Measurements from ENCODE around the gene TMEM63C. TPM values are rescaled to one million over a fixed set of nuclear protein-coding genes. Genes with fewer than 3 reads are reported as not detected.

Gene TMEM63C
- total RNA-seq, 1 experiment from 2014 or later: 0.13 TPM

DNA sequence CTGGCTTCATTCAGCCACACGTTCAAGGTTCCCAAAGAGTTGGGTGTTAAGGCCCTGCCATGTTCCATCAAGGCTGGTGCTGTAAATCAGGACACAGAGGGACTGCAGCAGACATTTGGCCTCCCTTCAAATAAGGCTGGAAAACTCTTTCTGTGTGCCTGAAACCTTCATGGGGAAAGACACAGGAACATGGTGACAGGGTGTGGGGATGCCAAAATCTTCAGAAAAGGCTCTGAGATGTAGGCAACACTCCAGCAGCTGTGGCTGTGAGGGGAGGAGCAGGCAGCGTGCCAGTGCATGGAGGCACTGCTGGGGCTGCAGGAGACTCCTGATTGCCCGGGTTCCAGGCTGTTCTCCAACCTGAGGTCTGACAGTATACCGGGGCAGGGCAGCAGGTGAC lies 124.1 kb downstream of the TMEM63C start:
- TF ChIP-seq EZH2 (IDR thresholded peaks at IDR 0.05; ENCODE audit: borderline replicate concordance, low read depth, low read length, poor library complexity, severe bottlenecking): no peak
- TF ChIP-seq, protein P1, sequence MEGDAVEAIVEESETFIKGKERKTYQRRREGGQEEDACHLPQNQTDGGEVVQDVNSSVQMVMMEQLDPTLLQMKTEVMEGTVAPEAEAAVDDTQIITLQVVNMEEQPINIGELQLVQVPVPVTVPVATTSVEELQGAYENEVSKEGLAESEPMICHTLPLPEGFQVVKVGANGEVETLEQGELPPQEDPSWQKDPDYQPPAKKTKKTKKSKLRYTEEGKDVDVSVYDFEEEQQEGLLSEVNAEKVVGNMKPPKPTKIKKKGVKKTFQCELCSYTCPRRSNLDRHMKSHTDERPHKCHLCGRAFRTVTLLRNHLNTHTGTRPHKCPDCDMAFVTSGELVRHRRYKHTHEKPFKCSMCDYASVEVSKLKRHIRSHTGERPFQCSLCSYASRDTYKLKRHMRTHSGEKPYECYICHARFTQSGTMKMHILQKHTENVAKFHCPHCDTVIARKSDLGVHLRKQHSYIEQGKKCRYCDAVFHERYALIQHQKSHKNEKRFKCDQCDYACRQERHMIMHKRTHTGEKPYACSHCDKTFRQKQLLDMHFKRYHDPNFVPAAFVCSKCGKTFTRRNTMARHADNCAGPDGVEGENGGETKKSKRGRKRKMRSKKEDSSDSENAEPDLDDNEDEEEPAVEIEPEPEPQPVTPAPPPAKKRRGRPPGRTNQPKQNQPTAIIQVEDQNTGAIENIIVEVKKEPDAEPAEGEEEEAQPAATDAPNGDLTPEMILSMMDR (conservative IDR thresholded peaks at IDR 0.05; ENCODE audit: low read depth, low read length): no peak
- DNase-seq (ENCODE audit: low spot score): no peak
- BruUV-seq (replicated peaks): no TSS peak
- Histone ChIP-seq H3K4me3 (ENCODE audit: low read depth, low read length, poor library complexity, severe bottlenecking) (no peak overlapping the region), H3K9me3 (ENCODE audit: low read depth, low read length, poor library complexity, severe bottlenecking) (no peaks in the 10 kb centered on the region), H3K27ac (ENCODE audit: low read depth, low read length, poor library complexity, severe bottlenecking) (no peak overlapping the region), H3K36me3 (ENCODE audit: insufficient read depth, low read length, poor library complexity, severe bottlenecking) (no peaks in the 10 kb centered on the region), H3K4me1 (ENCODE audit: insufficient read depth, low read length, poor library complexity, severe bottlenecking) (no peaks in the 10 kb centered on the region), H3K27me3 (replicated peaks; ENCODE audit: insufficient read depth, low read depth, low read length, poor library complexity) (no peaks in the 10 kb centered on the region)
- intact Hi-C loops (cut with micrococcal nuclease; ENCODE audit: unreplicated experiment): no loop called here
- POLR2A ChIA-PET (ENCODE audit: low non-redundant PET): no interaction called here
- CTCF ChIA-PET: no interaction called here

DNA sequence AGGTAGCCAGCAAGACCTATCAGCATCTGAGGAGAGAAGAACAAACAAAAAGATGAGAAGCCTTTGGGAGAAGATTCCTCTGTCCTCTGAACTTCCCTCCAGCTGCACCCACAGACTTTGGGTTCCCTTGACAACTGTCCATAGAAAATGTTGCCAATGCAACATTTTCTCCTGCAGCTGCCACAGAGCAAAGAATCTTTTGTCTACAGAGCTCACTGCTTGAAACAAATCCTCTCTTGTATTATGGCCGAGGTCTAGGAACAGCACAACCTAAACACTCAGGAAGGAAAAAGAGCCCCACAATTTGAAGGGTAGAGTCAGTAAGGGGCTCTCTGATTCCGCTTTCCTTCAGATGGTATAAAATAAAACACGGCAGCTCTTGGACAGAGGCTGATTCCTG lies 124.8 kb downstream of the TMEM63C start:
- ChIA-PET CTCF (no interaction called here), POLR2A (ENCODE audit: low non-redundant PET) (no interaction called here)
- Histone ChIP-seq H3K36me3 (ENCODE audit: insufficient read depth, low read length, poor library complexity, severe bottlenecking) (no peaks in the 10 kb centered on the region), H3K4me1 (ENCODE audit: insufficient read depth, low read length, poor library complexity, severe bottlenecking) (no peaks in the 10 kb centered on the region), H3K9me3 (ENCODE audit: low read depth, low read length, poor library complexity, severe bottlenecking) (no peaks in the 10 kb centered on the region), H3K4me3 (ENCODE audit: low read depth, low read length, poor library complexity, severe bottlenecking) (no peak overlapping the region), H3K27me3 (replicated peaks; ENCODE audit: insufficient read depth, low read depth, low read length, poor library complexity) (no peaks in the 10 kb centered on the region), H3K27ac (ENCODE audit: low read depth, low read length, poor library complexity, severe bottlenecking) (no peak overlapping the region)
- TF ChIP-seq, protein P1 (conservative IDR thresholded peaks at IDR 0.05; ENCODE audit: low read depth, low read length): no peak
- no peak for TF ChIP-seq EZH2 (IDR thresholded peaks at IDR 0.05; ENCODE audit: borderline replicate concordance, low read depth, low read length, poor library complexity, severe bottlenecking)
- no TSS peak for BruUV-seq (replicated peaks)
- DNase-seq (ENCODE audit: low spot score): no peak
- intact Hi-C loops (cut with micrococcal nuclease; ENCODE audit: unreplicated experiment): no loop called here

DNA sequence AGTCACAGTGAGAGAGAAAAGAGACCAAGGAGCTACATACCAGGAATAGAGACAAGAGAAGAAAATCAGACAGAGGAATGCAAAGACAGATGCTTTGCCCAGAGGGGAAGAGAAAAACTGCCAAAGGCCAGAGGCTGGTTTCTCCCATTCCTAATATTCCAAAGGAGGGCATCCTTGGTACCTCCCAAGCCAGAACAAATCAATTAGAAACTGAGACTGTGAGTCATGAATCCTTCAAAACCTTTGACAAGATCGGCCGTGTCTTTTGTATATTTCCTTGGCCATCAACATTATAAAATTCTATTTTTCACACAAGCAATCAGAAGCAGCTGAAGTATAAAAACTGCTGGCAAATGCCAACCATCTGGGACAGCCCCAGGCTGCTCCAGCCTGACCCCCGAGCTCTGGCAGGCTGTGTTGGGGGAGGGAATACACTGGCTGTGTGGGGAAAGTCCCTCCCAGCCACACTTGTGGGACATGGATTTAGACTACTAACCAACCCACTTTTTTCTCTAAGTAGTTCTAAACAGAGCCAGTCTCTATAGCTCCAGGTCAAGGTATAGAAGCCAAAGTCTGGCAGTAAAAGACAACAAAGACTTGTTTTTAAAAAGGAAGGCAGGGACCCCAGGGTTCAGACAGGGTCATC lies 125.4 kb downstream of the TMEM63C start:
- CTCF ChIA-PET: interaction anchor here (0.7 to 1.0 kb wide), 2 partner anchors 9 to 121 kb away, joined by 4 to 6 read pairs; no protein-coding TSS in a partner anchor
- no peaks in the 10 kb centered on the region for H3K27me3 ChIP-seq (replicated peaks; ENCODE audit: insufficient read depth, low read depth, low read length, poor library complexity)
- H3K27ac ChIP-seq (ENCODE audit: low read depth, low read length, poor library complexity, severe bottlenecking): no peak overlapping the region
- BruUV-seq (replicated peaks): no TSS peak
- intact Hi-C loops (cut with micrococcal nuclease; ENCODE audit: unreplicated experiment): no loop called here
- H3K36me3 ChIP-seq (ENCODE audit: insufficient read depth, low read length, poor library complexity, severe bottlenecking): no peaks in the 10 kb centered on the region
- H3K9me3 ChIP-seq (ENCODE audit: low read depth, low read length, poor library complexity, severe bottlenecking): no peaks in the 10 kb centered on the region
- H3K4me3 ChIP-seq (ENCODE audit: low read depth, low read length, poor library complexity, severe bottlenecking): no peak overlapping the region
- TF ChIP-seq, protein P1 (conservative IDR thresholded peaks at IDR 0.05; ENCODE audit: low read depth, low read length): no peak
- no peak for TF ChIP-seq EZH2 (IDR thresholded peaks at IDR 0.05; ENCODE audit: borderline replicate concordance, low read depth, low read length, poor library complexity, severe bottlenecking)
- DNase-seq (ENCODE audit: low spot score): no peak
- H3K4me1 ChIP-seq (ENCODE audit: insufficient read depth, low read length, poor library complexity, severe bottlenecking): no peaks in the 10 kb centered on the region
- POLR2A ChIA-PET (ENCODE audit: low non-redundant PET): no interaction called here

Small RNAs within 50 kb of the gene (microRNA-seq; reads per million reads assigned to microRNA genes)
- gene MIR1260A: not detected

Other genes starting within 250 kb of the TMEM63C start
- gene IRF2BPL, start 153.1 kb upstream of the TMEM63C start, total RNA-seq (2021): 51.2 and 55.9 TPM in 2 replicates
- gene CIPC, start 83.5 kb upstream of the TMEM63C start, total RNA-seq (2021): 24.8 and 31.1 TPM in 2 replicates
- 0.09 and 0.60 TPM in 2 replicates for gene ZDHHC22, start 40.0 kb upstream of the TMEM63C start, total RNA-seq (2021)
- not detected in 2 replicates for gene NGB, start 89.4 kb downstream of the TMEM63C start, total RNA-seq (2021)
- gene POMT2, start 139.1 kb downstream of the TMEM63C start, total RNA-seq (2021): 49.5 and 55.6 TPM in 2 replicates
- 12.7 and 18.5 TPM in 2 replicates for gene GSTZ1, start 139.2 kb downstream of the TMEM63C start, total RNA-seq (2021)
- 21.0 and 22.8 TPM in 2 replicates for gene TMED8, start 195.3 kb downstream of the TMEM63C start, total RNA-seq (2021)
- 2.4 and 2.9 TPM in 2 replicates for gene SAMD15, start 195.6 kb downstream of the TMEM63C start, total RNA-seq (2021)
- 0.58 and 1.0 TPM in 2 replicates for gene NOXRED1, start 241.7 kb downstream of the TMEM63C start, total RNA-seq (2021)

Measured in A673 (cell line).